H1 (cell line): ENCODE measurements around the gene ADRA2B. TPM values are rescaled to one million over a fixed set of nuclear protein-coding genes. Genes with fewer than 3 reads are reported as not detected.
A peak's percentile ranks its signal among the peaks of the same experiment; 100 is the strongest.

Experiments
- CTCF ChIA-PET: fragments of 300-600 bp; sonication (Branson Sonifier 250); formaldehyde crosslinking; loops from one replicate; lab custom pipeline; 2021; ENCODE audit not compliant: partially characterized antibody; lab: Charles Lee
- POLR2A ChIA-PET: fragments of 300-600 bp; sonication (Branson Sonifier 250); formaldehyde crosslinking; loops from one replicate; lab custom pipeline; 2021; ENCODE audit warnings: inconsistent platforms; ENCODE audit not compliant: partially characterized antibody; lab: Charles Lee
- DNase-seq, 2 experiments: peaks; one replicate each; pipeline versions ENCODE4 v3.0.0 to v3.0.0-alpha.2; 2010 to 2022; ENCODE audit warnings: low spot score in 2 of 2, low read depth in 1 of 2, mixed read lengths in 1 of 2
- FAIRE-seq: peaks from 2 replicates; lab custom pipeline; 2011; peaks lifted over from hg19 to GRCh38; lab: Jason Lieb, UNC
- H2AFZ ChIP-seq: 2 replicates; pipeline ENCODE4 v1.8.1; 2012; ENCODE audit warnings: low read length, inconsistent platforms
- H2AK5ac ChIP-seq: 2 replicates; pipeline ENCODE4 v1.6.1; 2013; ENCODE audit warnings: low read depth, low read length
- H2BK120ac ChIP-seq: replicated peaks from 2 replicates; pipeline ENCODE3; 2013; ENCODE audit warnings: low read depth, low read length, inconsistent platforms
- H2BK12ac ChIP-seq: 2 replicates; pipeline ENCODE4 v1.6.1; 2013; ENCODE audit warnings: low read depth, low read length
- H2BK15ac ChIP-seq: 2 replicates; pipeline ENCODE4 v1.6.1; 2013; ENCODE audit warnings: low read length
- H2BK20ac ChIP-seq: 2 replicates; pipeline ENCODE4 v1.6.1; 2013; ENCODE audit warnings: low read length
- H2BK5ac ChIP-seq: 2 replicates; pipeline ENCODE4 v1.6.1; 2013; ENCODE audit warnings: low read depth, low read length
- H3K14ac ChIP-seq: 2 replicates; pipeline ENCODE4 v1.6.1; 2013; ENCODE audit warnings: inconsistent platforms; ENCODE audit not compliant: insufficient read length
- H3K18ac ChIP-seq: 2 replicates; pipeline ENCODE4 v1.6.1; 2013; ENCODE audit warnings: low read length; ENCODE audit errors: extremely low read depth
- H3K23ac ChIP-seq: 2 replicates; pipeline ENCODE4 v1.6.1; 2013; ENCODE audit warnings: inconsistent platforms; ENCODE audit not compliant: insufficient read length
- H3K23me2 ChIP-seq: 2 replicates; pipeline ENCODE4 v1.6.1; 2013; ENCODE audit warnings: low read depth, low read length
- H3K27ac ChIP-seq: 2 replicates; pipeline ENCODE4 v1.6.1; 2011; ENCODE audit warnings: low read depth, low read length, inconsistent platforms
- H3K27me3 ChIP-seq, 4 experiments: replicated peaks in 1 of 4; 1 replicate in 1 of 4; 2 replicates in 3 of 4; pipeline versions ENCODE4 v1.6.1 to v1.8.1; 2011 to 2013; ENCODE audit warnings: low read length in 3 of 4, mild to moderate bottlenecking in 3 of 4, inconsistent platforms in 2 of 4, mixed read lengths in 2 of 4, moderate library complexity in 1 of 4; ENCODE audit not compliant: control insufficient read depth in 3 of 4, insufficient read depth in 3 of 4; ENCODE audit errors: extremely low read depth in 1 of 4
- H3K36me3 ChIP-seq, 4 experiments: 2 replicates each; pipeline versions ENCODE4 v1.6.1 to v1.8.1; 2011 to 2013; ENCODE audit warnings: mild to moderate bottlenecking in 4 of 4, low read length in 3 of 4, moderate library complexity in 2 of 4, control low read depth in 1 of 4, inconsistent platforms in 1 of 4; ENCODE audit not compliant: insufficient read depth in 4 of 4, control insufficient read depth in 2 of 4
- H3K4ac ChIP-seq: replicated peaks from 2 replicates; pipeline ENCODE3; 2013; ENCODE audit warnings: low read length, low read depth, mixed read lengths, inconsistent platforms; ENCODE audit not compliant: insufficient read length
- H3K4me1 ChIP-seq, 4 experiments: replicated peaks in 1 of 4; 1 replicate in 1 of 4; 2 replicates in 3 of 4; pipeline versions ENCODE4 v1.6.1 to v1.8.1; 2011 to 2013; ENCODE audit warnings: low read length in 3 of 4, inconsistent platforms in 2 of 4, mixed read lengths in 1 of 4; ENCODE audit not compliant: insufficient read depth in 4 of 4, control insufficient read depth in 3 of 4
- H3K4me2 ChIP-seq, 2 experiments: 2 replicates each; pipeline versions ENCODE4 v1.6.1 to v1.8.1; 2011 to 2013; ENCODE audit warnings: low read depth in 2 of 2, low read length in 2 of 2, control low read depth in 1 of 2, inconsistent platforms in 1 of 2, mild to moderate bottlenecking in 1 of 2; ENCODE audit not compliant: insufficient read depth in 1 of 2
- H3K4me3 ChIP-seq, 4 experiments: fragments of 200-600, 300-600 bp in 1 of 4; sonication (generic), shearing (Covaris generic), sonication (Bioruptor Twin) in 1 of 4; 2 replicates each; pipeline versions ENCODE4 v1.5.1 to v1.8.1; 2011 to 2016; ENCODE audit warnings: low read length in 4 of 4, low read depth in 3 of 4, control low read depth in 2 of 4, inconsistent platforms in 2 of 4, mild to moderate bottlenecking in 2 of 4, mixed read lengths in 1 of 4, moderate library complexity in 1 of 4; ENCODE audit not compliant: insufficient read depth in 2 of 4; ENCODE audit errors: extremely low read depth in 1 of 4
- H3K56ac ChIP-seq: replicated peaks from 2 replicates; pipeline ENCODE3; 2013; ENCODE audit warnings: low read depth, mild to moderate bottlenecking, mixed read lengths, low read length, inconsistent platforms; ENCODE audit not compliant: insufficient read length
- H3K79me1 ChIP-seq: 2 replicates; pipeline ENCODE4 v1.6.1; 2013; ENCODE audit warnings: low read depth, low read length, control low read depth
- H3K79me2 ChIP-seq, 2 experiments: 2 replicates each; pipeline versions ENCODE4 v1.6.1 to v1.8.1; 2012 to 2013; ENCODE audit warnings: low read length in 2 of 2, mild to moderate bottlenecking in 2 of 2, inconsistent platforms in 1 of 2; ENCODE audit not compliant: insufficient read depth in 2 of 2, control insufficient read depth in 1 of 2
- H3K9ac ChIP-seq, 4 experiments: replicated peaks in 1 of 4; 1 replicate in 1 of 4; 2 replicates in 3 of 4; pipeline versions ENCODE4 v1.6.1 to v1.8.1; 2011 to 2013; ENCODE audit warnings: low read depth in 3 of 4, low read length in 3 of 4, control low read depth in 2 of 4, mild to moderate bottlenecking in 2 of 4, moderate library complexity in 2 of 4, inconsistent platforms in 1 of 4; ENCODE audit errors: extremely low read depth in 1 of 4
- H3K9me3 ChIP-seq, 2 experiments: 2 replicates each; pipeline versions ENCODE4 v1.6.1 to v1.8.1; 2012 to 2013; ENCODE audit warnings: mild to moderate bottlenecking in 2 of 2, moderate library complexity in 2 of 2, control low read depth in 1 of 2, inconsistent platforms in 1 of 2, low read depth in 1 of 2, low read length in 1 of 2, mixed read lengths in 1 of 2; ENCODE audit not compliant: insufficient read depth in 2 of 2
- H4K20me1 ChIP-seq, 2 experiments: replicated peaks in 1 of 2; 2 replicates each; pipeline versions ENCODE3 to v1.8.1; 2011 to 2013; ENCODE audit warnings: inconsistent platforms in 2 of 2, low read length in 2 of 2, mild to moderate bottlenecking in 1 of 2; ENCODE audit not compliant: insufficient read depth in 2 of 2, control insufficient read depth in 1 of 2
- H4K5ac ChIP-seq: 2 replicates; pipeline ENCODE4 v1.6.1; 2013; ENCODE audit warnings: low read length, low read depth, mixed read lengths, inconsistent platforms; ENCODE audit not compliant: insufficient read length
- H4K8ac ChIP-seq: 2 replicates; pipeline ENCODE4 v1.8.0; 2013; ENCODE audit warnings: mild to moderate bottlenecking, moderate library complexity, low read length, inconsistent platforms; ENCODE audit not compliant: insufficient read depth; ENCODE audit errors: extremely low read depth
- H4K91ac ChIP-seq: replicated peaks from 2 replicates; pipeline ENCODE3; 2013; ENCODE audit warnings: low read length, mixed read lengths, inconsistent platforms; ENCODE audit not compliant: insufficient read length
- CHD2 ChIP-seq: IDR thresholded peaks from 2 replicates; pipeline ENCODE4 v1.6.1; 2012; ENCODE audit warnings: low read length, improper control_type of control experiment
- CREB1 ChIP-seq: IDR thresholded peaks from 2 replicates; pipeline ENCODE4 v1.6.1; 2012; ENCODE audit warnings: inconsistent platforms
- CTBP2 ChIP-seq: IDR thresholded peaks from 2 replicates; pipeline ENCODE4 v1.7.0; 2011; ENCODE audit warnings: borderline replicate concordance, mild to moderate bottlenecking, moderate library complexity, mixed read lengths, low read length; ENCODE audit not compliant: insufficient read depth, insufficient read length
- E2F6 ChIP-seq: IDR thresholded peaks from 2 replicates; pipeline ENCODE4 v1.6.1; 2012; ENCODE audit warnings: inconsistent platforms
- EZH2 ChIP-seq: fragments of 200-600 bp; sonication (generic); IDR thresholded peaks from 2 replicates; pipeline ENCODE4 v1.7.1; 2012; ENCODE audit warnings: low read depth, mild to moderate bottlenecking, moderate library complexity, low read length, inconsistent platforms; ENCODE audit not compliant: severe bottlenecking
- HDAC6 ChIP-seq: IDR thresholded peaks from one replicate; pipeline ENCODE4 v1.7.1; 2012; ENCODE audit warnings: low read depth, mild to moderate bottlenecking, inconsistent platforms, low read length, moderate library complexity
- JUN ChIP-seq: IDR thresholded peaks from 2 replicates; pipeline ENCODE4 v1.6.1; 2011; ENCODE audit warnings: low read depth, mild to moderate bottlenecking, improper control_type of control experiment, low read length
- POLR2AphosphoS5 ChIP-seq: IDR thresholded peaks from 2 replicates; pipeline ENCODE4 v1.6.1; 2011; ENCODE audit warnings: low read depth, low read length
- SIRT6 ChIP-seq: IDR thresholded peaks from one replicate; pipeline ENCODE4 v1.7.1; 2012; ENCODE audit warnings: low read length, inconsistent platforms
- SP2 ChIP-seq: IDR thresholded peaks from 2 replicates; pipeline ENCODE4 v1.6.1; 2012; ENCODE audit warnings: mild to moderate bottlenecking, low read length, inconsistent platforms
- SP4 ChIP-seq: IDR thresholded peaks from 2 replicates; pipeline ENCODE4 v1.6.1; 2012; ENCODE audit warnings: low read length, inconsistent platforms
- TAF1 ChIP-seq: IDR thresholded peaks from 2 replicates; pipeline ENCODE4 v1.6.1; 2011; ENCODE audit warnings: mild to moderate bottlenecking, low read depth, low read length
- TBP ChIP-seq: IDR thresholded peaks from 2 replicates; pipeline ENCODE4 v1.6.1; 2011; ENCODE audit warnings: low read depth, low read length, improper control_type of control experiment
- WGBS, 2 experiments: shearing (Covaris generic) in 1 of 2; methylation state at CpG; one replicate each; pipeline versions ENCODE4 v1.1.6 to v1.1.7; 2013 to 2015; ENCODE audit warnings: low lambda C conversion rate in 2 of 2, mixed read lengths in 2 of 2, inconsistent platforms in 1 of 2, low coverage in 1 of 2, missing lambda C conversion rate in 1 of 2; ENCODE audit not compliant: insufficient replicate concordance in 2 of 2, insufficient coverage in 1 of 2, insufficient read length in 1 of 2; ENCODE audit errors: extremely low coverage in 1 of 2, missing lambda C conversion rate in 1 of 2; 5-methylcytosine and 5-hydroxymethylcytosine counted together
- polyA plus RNA-seq, 7 experiments: library from polyadenylated mRNA; depleted of rRNA in 3 of 7; stranded (reverse) in 5 of 7; unstranded in 2 of 7; fragments of >200 nt in 5 of 7; fragments of 200-250 nt in 2 of 7; gene quantifications; 1 replicate in 5 of 7; 2 replicates in 1 of 7; 4 replicates in 1 of 7; pipeline versions ENCODE4 v1.2.1 to v1.2.3, GENCODE V29; 2011 to 2013; ENCODE audit warnings: missing spikeins in 2 of 7, mixed read lengths in 2 of 7
- total RNA-seq: library from RNA; stranded (reverse); fragmentation: NEBNext Ultra II Directional; extraction: Animal tissue kit (Norgen Biotek cat#: 25700); gene quantifications from 2 replicates; pipeline ENCODE4 v1.2.1, GENCODE V29; 2021

Gene ADRA2B
- total and polyA plus RNA-seq, 2 of the 8 experiments (the other 6 are each of a cell fraction or from before 2014, with no cell fraction given) = 5.8 to 6.5 TPM

- WGBS, 2 experiments = 85% methylated on average over 9 of the region's 9 CpGs; no CpG with 5 or more reads in 1 of the 2 experiments
- peak overlapping the region; percentile 72 for H2BK20ac ChIP-seq
- no peak overlapping the region for H3K4me3 ChIP-seq
- H4K20me1 ChIP-seq = no peaks in the 10 kb centered on the region
- no peaks in the 10 kb centered on the region for H3K79me1 ChIP-seq
- FAIRE-seq (no peak), DNase-seq (no peak)
- peak overlapping the region; percentile 92; the same call in 1 of the 2 replicates for H2BK12ac ChIP-seq
- H3K4ac ChIP-seq = no peak overlapping the region
- peaks cover 7% of the 10 kb centered on the region for H3K23me2 ChIP-seq
- no peak overlapping the region for H4K5ac ChIP-seq
- ChIA-PET POLR2A (interaction anchor here (1.9 to 2.1 kb wide), 3 partner anchors 8 to 61 kb away, joined by 6 read pairs; partner anchors contain the start of genes ASTL and STARD7), CTCF (interaction anchor here (0.7 to 13.4 kb wide), 7 partner anchors 7 to 124 kb away, joined by 3 to 155 read pairs (median 5); partner anchors contain the start of gene ASTL)
- no peak overlapping the region; the same call in 1 of the 2 replicates for H2BK5ac ChIP-seq
- H3K4me2 ChIP-seq = no peak overlapping the region
- H3K79me2 ChIP-seq = no peaks in the 10 kb centered on the region
- no peak overlapping the region for H3K23ac ChIP-seq
- no peak overlapping the region for H3K56ac ChIP-seq
- no peak overlapping the region for H2BK120ac ChIP-seq
- H4K91ac ChIP-seq = peak overlapping the region; percentile 4
- H4K8ac ChIP-seq = no peak overlapping the region
- no peaks in the 10 kb centered on the region for H3K9me3 ChIP-seq
- no peaks in the 10 kb centered on the region for H3K36me3 ChIP-seq
- peak overlapping the region; percentile 82 for H2AK5ac ChIP-seq
- no peak overlapping the region for H2AFZ ChIP-seq
- H2BK15ac ChIP-seq = peak overlapping the region; percentile 88
- no peak overlapping the region for H3K27ac ChIP-seq
- H3K4me1 ChIP-seq = peaks cover 0 to 43% (median 32%) of the 10 kb centered on the region in 4 experiments; a peak in 6 of 7 replicates
- H3K9ac ChIP-seq = no peak overlapping the region
- H3K18ac ChIP-seq = no peak overlapping the region
- H3K27me3 ChIP-seq = peaks cover 4 to 30% (median 20%) of the 10 kb centered on the region in 4 experiments; a peak in 6 of 7 replicates
- H3K14ac ChIP-seq = no peak overlapping the region
- TF ChIP-seq JUN (no peak), EZH2 (no peak), CREB1 (no peak), SP4 (no peak), CTBP2 (no peak), POLR2AphosphoS5 (no peak), E2F6 (no peak), CHD2 (no peak), SP2 (no peak), TAF1 (no peak), HDAC6 (no peak), TBP (no peak), SIRT6 (no peak)
These were observed 30.7 kb upstream of the ADRA2B start for GRCh38 chr2:96146881-96147592.
